ENCODE measurements around the gene SENP6. TPM values are rescaled to one million over a fixed set of nuclear protein-coding genes. Genes with fewer than 3 reads are reported as not detected.
A peak's percentile ranks its signal among the peaks of the same experiment; 100 is the strongest.

The SENP6 gene
- polyA plus RNA-seq, 1 experiment, result 9.9 TPM

GRCh38 chr6:75748743-75749538 is 147.3 kb downstream of the SENP6 start, which contains the start of gene MYO6:
MYO6 (plus strand) TSS chr6:75749239; CDS start chr6:75817548, 68,309 bp downstream.
- Histone ChIP-seq H3K36me3 (ENCODE audit: control insufficient read depth, insufficient read depth, low read length) (no peaks in the 10 kb centered on the region), H3K27me3 (ENCODE audit: control insufficient read depth, insufficient read depth, low read length) (no peaks in the 10 kb centered on the region), H3K4me3 (ENCODE audit: low read depth, low read length) (peak within 1 kb of the TSS; percentile 99)
- DNase-seq (ENCODE audit: low read depth), result no peak
- TF ChIP-seq CTCF (IDR thresholded peaks at IDR 0.05; ENCODE audit: insufficient read depth, low read depth, low read length), result no peak
- ChIA-PET POLR2A (no interaction called here), CTCF (no interaction called here)

- no peak for TF ChIP-seq CTCF (IDR thresholded peaks at IDR 0.05; ENCODE audit: insufficient read depth, low read depth, low read length)
- DNase-seq (ENCODE audit: low read depth), result no peak
- ChIA-PET POLR2A (no interaction called here), CTCF (no interaction called here)
- Histone ChIP-seq H3K4me3 (ENCODE audit: low read depth, low read length) (no peak overlapping the region), H3K27me3 (ENCODE audit: control insufficient read depth, insufficient read depth, low read length) (no peaks in the 10 kb centered on the region), H3K36me3 (ENCODE audit: control insufficient read depth, insufficient read depth, low read length) (no peaks in the 10 kb centered on the region)
Observed at GRCh38 chr6:75751443-75751842, 149.8 kb downstream of the SENP6 start.

GRCh38 chr6:75752365-75752764 is 150.7 kb downstream of the SENP6 start:
- H3K36me3 ChIP-seq (ENCODE audit: control insufficient read depth, insufficient read depth, low read length), result no peaks in the 10 kb centered on the region
- no peak for TF ChIP-seq CTCF (IDR thresholded peaks at IDR 0.05; ENCODE audit: insufficient read depth, low read depth, low read length)
- H3K27me3 ChIP-seq (ENCODE audit: control insufficient read depth, insufficient read depth, low read length), result no peaks in the 10 kb centered on the region
- no peak overlapping the region for H3K4me3 ChIP-seq (ENCODE audit: low read depth, low read length)
- POLR2A ChIA-PET, result no interaction called here
- CTCF ChIA-PET, result no interaction called here
- DNase-seq (ENCODE audit: low read depth), result no peak

- H3K27me3 ChIP-seq (ENCODE audit: control insufficient read depth, insufficient read depth, low read length), result no peaks in the 10 kb centered on the region
- no peak overlapping the region for H3K4me3 ChIP-seq (ENCODE audit: low read depth, low read length)
- no peak for TF ChIP-seq CTCF (IDR thresholded peaks at IDR 0.05; ENCODE audit: insufficient read depth, low read depth, low read length)
- POLR2A ChIA-PET, result no interaction called here
- no peak for DNase-seq (ENCODE audit: low read depth)
- no peaks in the 10 kb centered on the region for H3K36me3 ChIP-seq (ENCODE audit: control insufficient read depth, insufficient read depth, low read length)
- CTCF ChIA-PET, result no interaction called here
Observed at GRCh38 chr6:75755704-75756103, 154.0 kb downstream of the SENP6 start.

GRCh38 chr6:75757295-75757694 is 155.6 kb downstream of the SENP6 start:
- no peaks in the 10 kb centered on the region for H3K36me3 ChIP-seq (ENCODE audit: control insufficient read depth, insufficient read depth, low read length)
- no peaks in the 10 kb centered on the region for H3K27me3 ChIP-seq (ENCODE audit: control insufficient read depth, insufficient read depth, low read length)
- DNase-seq (ENCODE audit: low read depth), result no peak
- no peak overlapping the region for H3K4me3 ChIP-seq (ENCODE audit: low read depth, low read length)
- ChIA-PET CTCF (no interaction called here), POLR2A (interaction anchor here (0.6 kb wide), 1 partner anchor 262 kb away, joined by 3 read pairs; no protein-coding TSS in a partner anchor)
- no peak for TF ChIP-seq CTCF (IDR thresholded peaks at IDR 0.05; ENCODE audit: insufficient read depth, low read depth, low read length)
